ENCODE measurements around the gene TSPAN33.
"Not testable (repeated sequence)": the region's sequence is repeated elsewhere in the genome, so short reads cannot be mapped to it uniquely, and the experiment has no call there.

Gene TSPAN33

DNA sequence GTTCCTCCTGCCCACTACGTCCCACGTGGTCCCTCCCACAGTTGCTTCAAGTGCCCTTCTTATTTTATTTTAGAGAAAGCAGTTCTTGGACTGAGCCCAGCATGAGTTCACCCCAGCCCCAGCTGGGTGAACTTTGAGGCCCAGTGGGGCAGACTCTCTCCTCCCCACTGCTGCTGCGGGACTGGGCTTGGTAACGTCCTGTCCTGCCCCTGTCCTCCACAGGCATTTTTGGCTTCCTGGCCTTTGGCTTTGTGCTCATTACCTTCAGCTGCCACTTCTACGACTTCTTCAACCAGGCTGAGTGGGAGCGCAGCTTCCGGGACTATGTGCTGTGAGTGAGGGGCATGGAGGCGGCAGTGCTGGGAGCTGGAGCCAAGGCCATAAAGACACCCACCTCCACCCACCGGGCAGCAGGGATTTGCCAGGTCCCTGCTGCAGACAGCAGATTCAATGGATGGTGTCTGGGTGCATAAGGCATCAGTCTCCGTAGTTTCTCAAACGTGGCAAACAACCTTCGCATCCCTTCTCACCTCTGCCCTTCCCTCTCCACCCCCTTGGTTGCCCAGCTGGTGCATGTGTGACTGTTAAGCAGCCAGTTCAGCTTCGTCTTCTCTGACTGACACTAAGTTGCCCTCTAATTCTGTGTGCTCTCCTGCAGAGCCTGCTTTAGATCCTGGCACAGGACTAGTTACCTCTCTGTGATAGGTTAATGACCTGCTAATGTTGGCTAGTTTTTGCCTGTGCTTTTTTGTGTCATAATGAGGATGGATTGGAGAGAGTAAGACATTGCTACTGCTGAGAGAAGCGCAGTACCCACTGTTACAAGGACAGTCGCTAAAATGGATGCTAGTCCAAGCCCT is 64.8 kb downstream of the TSPAN33 start:
- no peak for DNase-seq

DNA sequence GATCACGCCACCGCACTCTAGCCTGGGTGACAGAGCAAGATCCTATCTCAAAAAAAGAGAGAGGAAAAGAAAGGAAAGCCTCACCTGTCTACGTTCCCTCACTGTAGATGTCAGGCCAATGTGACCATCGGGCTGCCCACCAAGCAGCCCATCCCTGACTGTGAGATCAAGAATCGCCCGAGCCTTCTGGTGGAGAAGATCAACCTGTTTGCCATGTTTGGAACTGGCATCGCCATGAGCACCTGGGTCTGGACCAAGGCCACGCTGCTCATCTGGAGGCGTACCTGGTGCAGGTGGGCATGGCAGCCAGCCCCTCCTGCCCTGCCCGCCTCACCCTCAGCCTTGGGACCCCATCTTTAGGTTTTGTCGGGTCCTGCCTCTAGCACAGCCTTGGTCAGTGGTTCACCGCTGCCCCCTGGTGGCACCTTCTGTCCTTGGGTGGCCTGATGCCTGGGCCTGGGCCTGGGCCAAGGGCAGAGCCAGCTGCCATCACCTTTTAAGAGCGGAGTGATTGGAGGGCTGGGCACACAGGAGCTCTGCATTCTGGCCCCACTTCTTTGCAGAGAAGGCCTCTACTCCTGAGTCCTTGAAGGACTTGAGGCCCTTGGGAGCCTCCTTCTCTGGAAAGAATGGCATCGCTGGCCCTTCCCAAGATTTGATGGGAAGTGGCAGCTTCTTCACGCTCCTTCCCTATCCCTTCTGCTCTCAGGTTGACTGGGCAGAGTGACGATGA is 65.9 kb downstream of the TSPAN33 start:
- peak in 5 of 6 experiments; percentile 26 to 69 (median 52) for DNase-seq

DNA sequence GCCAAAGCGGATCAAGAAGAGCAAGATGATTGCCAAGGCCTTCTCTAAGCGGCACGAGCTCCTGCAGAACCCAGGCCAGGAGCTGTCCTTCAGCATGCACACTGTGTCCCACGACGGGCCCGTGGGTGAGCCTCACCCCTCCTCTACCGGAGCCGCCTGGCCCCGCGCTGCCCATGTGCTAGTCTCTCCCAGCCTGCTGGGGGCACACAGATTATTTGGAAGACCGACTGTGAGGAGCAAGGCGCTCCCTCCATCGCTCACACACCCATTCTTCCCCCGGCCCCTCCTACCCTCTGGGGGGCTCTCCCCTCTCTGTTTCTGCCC is 66.4 kb downstream of the TSPAN33 start:
- no peak for DNase-seq

DNA sequence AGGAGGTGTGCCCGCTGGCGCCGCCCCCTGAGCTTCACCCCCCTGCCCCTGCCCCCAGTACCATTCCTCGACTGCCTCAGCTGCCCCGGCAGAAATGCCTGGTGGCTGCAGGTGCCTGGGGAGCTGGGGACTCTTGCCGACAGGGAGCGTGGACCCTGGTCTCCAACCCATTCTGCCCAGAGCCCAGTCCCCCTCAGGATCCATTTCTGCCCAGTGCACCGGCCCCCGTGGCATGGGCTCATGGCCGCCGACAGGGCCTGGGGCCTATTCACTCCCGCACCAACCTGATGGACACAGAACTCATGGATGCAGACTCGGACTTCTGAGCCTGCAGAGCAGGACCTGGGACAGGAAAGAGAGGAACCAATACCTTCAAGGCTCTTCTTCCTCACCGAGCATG is 67.6 kb downstream of the TSPAN33 start:
- no peak for DNase-seq

DNA sequence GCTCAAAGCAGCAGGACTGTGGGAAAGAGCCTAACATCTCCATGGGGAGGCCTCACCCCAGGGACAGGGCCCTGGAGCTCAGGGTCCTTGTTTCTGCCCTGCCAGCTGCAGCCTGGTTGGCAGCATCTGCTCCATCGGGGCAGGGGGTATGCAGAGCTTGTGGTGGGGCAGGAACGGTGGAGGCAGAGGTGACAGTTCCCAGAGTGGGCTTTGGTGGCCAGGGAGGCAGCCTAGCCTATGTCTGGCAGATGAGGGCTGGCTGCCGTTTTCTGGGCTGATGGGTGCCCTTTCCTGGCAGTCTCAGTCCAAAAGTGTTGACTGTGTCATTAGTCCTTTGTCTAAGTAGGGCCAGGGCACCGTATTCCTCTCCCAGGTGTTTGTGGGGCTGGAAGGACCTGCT is 68.1 kb downstream of the TSPAN33 start:
- DNase-seq, result no peak

DNA sequence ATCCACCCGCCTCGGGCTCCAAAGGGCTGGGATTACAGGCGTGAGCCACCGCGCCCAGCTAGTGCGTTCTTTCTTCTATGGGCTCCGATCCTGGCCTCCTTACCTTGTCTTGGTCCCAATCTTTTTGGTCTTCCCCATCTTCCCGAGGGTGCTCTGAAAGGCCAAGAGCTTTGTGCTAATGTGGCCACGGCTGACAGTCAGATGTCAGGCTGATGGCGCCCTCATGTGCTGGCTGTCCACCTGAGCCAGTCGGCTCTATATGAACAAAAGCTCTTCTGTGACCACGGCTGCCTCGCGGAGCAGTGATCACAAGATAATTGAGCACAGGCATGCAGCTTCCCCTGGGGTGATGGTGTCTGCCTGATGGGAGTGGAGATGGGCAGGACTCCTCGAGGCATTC is 69.3 kb downstream of the TSPAN33 start:
- DNase-seq, result no peak

DNA sequence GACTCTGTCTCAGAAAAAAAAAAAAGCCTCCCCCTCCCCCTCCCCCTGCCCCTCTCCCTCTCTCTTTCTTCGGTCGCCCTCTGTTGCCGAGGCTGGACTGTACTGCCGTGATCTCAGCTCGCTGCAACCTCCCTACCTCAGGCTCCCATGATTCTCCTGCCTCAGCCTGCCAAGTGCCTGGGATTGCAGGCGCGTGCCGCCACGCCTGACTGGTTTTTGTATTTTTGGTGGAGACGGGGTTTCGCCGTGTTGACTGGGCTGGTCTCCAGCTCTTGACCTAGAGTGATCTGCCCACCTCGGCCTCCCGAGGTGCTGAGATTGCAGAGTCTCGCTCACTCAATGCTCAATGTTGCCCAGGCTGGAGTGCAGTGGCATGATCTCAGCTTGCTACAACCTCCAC is 71.2 kb downstream of the TSPAN33 start:
- not testable (repeated sequence) for DNase-seq

DNA sequence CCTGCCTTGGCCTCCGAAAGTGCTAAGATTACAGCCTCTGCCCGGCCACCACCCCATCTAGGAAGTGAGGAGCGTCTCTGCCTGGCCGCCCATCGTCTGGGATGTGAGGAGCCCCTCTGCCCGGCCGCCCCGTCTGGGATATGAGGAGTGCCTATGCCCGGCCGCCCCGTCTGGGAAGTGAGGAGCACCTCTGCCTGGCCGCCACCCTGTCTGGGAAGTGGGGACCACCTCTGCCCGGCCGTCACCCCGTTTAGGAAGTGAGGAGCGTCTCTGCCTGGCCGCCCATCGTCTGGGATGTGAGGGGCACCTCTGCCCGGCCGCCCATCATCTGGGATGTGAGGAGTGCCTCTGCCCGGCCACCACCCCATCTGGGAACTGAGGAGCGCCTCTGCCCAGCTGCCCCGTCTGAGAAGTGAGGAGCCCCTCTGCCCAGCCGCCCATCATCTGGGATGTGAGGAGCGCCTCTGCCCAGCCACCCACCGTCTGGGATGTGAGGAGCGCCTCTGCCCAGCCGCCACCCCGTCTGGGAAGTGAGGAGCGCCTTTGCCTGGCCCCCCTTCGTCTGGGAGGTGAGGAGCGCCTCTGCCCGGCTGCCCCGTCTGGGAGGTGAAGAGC is 71.7 kb downstream of the TSPAN33 start:
- DNase-seq, result not testable (repeated sequence)

DNA sequence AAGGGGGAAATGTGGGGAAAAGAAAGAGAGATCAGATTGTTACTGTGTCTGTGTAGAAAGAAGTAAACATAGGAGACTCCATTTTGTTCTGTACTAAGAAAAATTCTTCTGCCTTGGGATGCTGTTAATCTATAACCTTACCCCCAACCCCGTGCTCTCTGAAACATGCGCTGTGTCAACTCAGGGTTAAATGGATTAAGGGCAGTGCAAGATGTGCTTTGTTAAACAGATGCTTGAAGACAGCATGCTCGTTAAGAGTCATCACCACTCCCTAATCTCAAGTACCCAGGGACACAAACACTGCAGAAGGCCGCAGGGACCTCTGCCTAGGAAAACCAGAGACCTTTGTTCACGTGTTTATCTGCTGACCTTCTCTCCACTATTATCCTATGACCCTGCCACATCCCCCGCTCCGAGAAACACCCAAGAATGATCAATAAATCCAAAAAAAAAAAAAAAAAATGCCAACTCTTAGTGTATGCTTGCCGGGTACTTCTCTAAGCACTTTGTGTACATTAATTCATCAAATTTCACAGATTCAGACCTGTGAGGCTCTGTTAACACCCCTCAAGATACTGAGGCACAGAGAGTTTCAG is 72.4 kb downstream of the TSPAN33 start:
- not testable (repeated sequence) for DNase-seq

DNA sequence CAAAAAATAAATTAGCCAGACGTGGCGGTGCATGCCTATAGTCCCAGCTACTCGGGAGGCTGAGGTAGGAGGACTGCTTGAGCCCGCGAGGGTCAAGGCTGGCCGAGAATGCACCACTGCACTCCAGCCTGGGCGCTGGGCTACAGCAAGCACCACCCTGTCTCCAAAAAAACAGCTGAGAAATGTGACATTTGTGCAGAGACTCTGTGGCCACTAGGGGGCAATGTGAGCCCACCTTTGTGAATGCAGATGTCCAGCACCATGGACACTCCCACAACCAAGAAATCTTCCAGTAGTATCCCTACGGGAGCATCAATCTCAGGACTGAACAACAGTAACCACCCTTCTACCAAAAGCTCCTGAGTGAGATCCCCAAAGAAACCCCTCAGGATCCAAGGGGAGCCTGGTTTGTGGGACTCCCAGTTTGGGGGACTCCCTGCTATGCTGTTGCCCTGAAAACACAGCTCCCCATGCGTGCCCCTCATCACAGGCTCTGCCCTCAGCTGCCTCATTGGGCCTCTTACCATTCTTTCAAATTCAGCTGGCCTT is 74.1 kb downstream of the TSPAN33 start:
- peak; percentile 59 to 82 (median 70) for DNase-seq

DNA sequence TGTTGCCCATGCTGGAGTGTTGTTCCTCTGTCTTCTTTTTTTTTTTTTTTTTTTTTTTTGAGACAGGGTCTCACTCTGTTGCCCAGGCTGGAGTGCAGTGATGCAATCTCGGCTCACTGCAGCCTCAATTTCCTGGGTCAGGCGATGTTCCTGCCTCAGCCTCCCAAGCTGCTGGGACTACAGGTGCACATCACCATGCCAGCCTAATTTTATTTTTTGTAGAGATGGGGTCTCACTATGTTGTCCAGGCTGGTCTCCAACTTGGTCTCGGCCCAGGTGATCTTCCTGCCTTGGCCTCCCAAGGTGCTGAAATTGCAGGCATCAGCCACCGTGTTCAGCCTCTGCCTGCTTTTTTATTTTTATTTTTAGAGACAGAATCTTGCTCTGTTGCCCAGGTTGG is 74.7 kb downstream of the TSPAN33 start:
- DNase-seq, result not testable (repeated sequence)
